Measurements from ENCODE around the gene CTRB1. TPM values are rescaled to one million over a fixed set of nuclear protein-coding genes. Genes with fewer than 3 reads are reported as not detected.
A peak's percentile ranks its signal among the peaks of the same experiment; 100 is the strongest.
"Not testable (repeated sequence)": the region's sequence is repeated elsewhere in the genome, so short reads cannot be mapped to it uniquely, and the experiment has no call there.

Gene CTRB1
- polyA plus RNA-seq, 2 of the 4 experiments (the other 2 are of a cell fraction), result not detected

DNA sequence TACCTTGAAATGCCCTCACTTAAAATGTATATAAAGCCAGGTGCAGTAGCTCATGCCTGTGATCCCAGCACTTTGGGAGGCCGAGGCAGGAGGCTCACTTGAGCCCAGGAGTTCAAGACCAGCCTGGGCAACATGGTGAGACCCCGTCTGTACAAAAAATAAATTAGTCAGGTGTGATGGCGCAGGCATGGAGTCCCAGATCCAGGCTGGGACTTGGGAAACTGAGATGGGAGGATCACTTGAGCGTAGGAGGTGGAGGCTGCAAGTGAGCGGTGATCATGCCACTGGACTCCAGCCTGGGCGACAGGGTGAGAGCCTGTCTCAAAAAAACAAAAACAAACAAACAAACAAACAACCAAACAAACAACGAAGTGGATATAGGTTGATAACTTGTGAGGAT lies 9.3 kb upstream of the CTRB1 start:
- H3K4me2 ChIP-seq; H3K27ac ChIP-seq; H3K4me1 ChIP-seq; H3K9me3 ChIP-seq; DNase-seq (ENCODE audit: low read depth in 1 of 2, low spot score in 1 of 2); ATAC-seq; POLR2A ChIA-PET; H3K4me3 ChIP-seq; FAIRE-seq: not testable (repeated sequence)
- WGBS (ENCODE audit: missing lambda C conversion rate), result 72% methylated on average over 7 of the region's 7 CpGs
- CTCF ChIA-PET, result interaction anchor here (0.8 to 6.1 kb wide), 5 partner anchors 11 to 256 kb away, joined by 4 to 44 read pairs (median 4); no protein-coding TSS in a partner anchor

DNA sequence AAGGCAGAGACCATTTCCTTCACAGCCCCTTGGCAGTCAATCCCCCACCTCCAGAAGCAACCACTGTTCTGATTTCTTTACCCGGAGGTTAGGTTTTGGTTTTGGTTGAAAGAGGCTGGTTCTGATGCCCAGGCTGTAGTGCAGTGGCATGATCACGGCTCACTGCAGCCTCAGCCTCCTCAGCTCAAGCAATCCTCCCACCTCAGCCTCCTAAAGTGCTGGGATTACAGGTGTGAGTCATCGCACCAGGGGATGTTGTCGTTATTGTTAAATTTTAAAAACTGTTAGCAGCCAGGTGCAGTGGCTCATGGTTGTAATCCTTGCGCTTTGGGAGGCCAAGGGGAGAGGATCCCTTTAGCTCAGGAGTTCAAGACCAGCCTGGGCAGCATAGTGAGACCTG lies 8.8 kb upstream of the CTRB1 start:
- POLR2A ChIA-PET, result no interaction called here
- no peaks in the 10 kb centered on the region for H3K4me1 ChIP-seq
- WGBS (ENCODE audit: missing lambda C conversion rate), result 39% methylated on average over 5 of the region's 5 CpGs
- H3K4me2 ChIP-seq, result no peak overlapping the region
- DNase-seq (ENCODE audit: low read depth in 1 of 2, low spot score in 1 of 2) (no peak), FAIRE-seq (no peak), ATAC-seq (no peak)
- no peaks in the 10 kb centered on the region for H3K9me3 ChIP-seq
- CTCF ChIA-PET, result interaction anchor here (0.8 to 6.1 kb wide), 6 partner anchors 11 to 255 kb away, joined by 3 to 44 read pairs (median 4); no protein-coding TSS in a partner anchor
- H3K27ac ChIP-seq, result no peak overlapping the region
- no peak overlapping the region for H3K4me3 ChIP-seq
- no peak for TF ChIP-seq FOSB (CRISPR knock-in tag; IDR thresholded peaks at IDR 0.05)

GRCh38 chr16:75211286-75211685 lies 7.5 kb upstream of the CTRB1 start:
- POLR2A ChIA-PET; DNase-seq (ENCODE audit: low read depth in 1 of 2, low spot score in 1 of 2); H3K4me2 ChIP-seq; H3K27ac ChIP-seq; FAIRE-seq; H3K4me1 ChIP-seq; H3K9me3 ChIP-seq; H3K4me3 ChIP-seq; ATAC-seq: not testable (repeated sequence)
- CTCF ChIA-PET, result interaction anchor here (1.5 to 6.1 kb wide), 3 partner anchors 13 to 174 kb away, joined by 3 to 32 read pairs (median 11); no protein-coding TSS in a partner anchor
- WGBS (ENCODE audit: missing lambda C conversion rate), result 71% methylated on average over 10 of the region's 10 CpGs

DNA sequence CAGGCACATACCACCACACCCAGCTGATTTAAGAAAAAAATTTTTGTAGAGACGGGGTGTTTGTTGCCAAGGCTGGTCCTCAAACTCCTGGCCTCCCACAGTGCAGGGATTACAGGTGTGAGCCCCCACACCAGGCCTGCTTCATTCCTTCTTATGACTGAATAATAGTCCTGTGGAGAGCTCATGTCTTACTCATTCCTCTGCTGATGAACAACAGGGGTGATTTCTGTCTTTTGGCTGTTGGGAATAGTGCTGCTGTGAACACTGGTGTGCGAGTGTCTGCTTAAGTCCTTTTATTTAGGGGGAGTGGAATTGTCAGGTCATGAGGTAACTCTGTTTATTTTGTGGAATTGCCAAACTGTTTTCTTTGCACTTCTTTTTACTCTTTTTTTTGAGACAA lies 2.7 kb upstream of the CTRB1 start:
- POLR2A ChIA-PET, result no interaction called here
- 87% methylated on average over 2 of the region's 2 CpGs for WGBS (ENCODE audit: missing lambda C conversion rate)
- ATAC-seq (no peak), FAIRE-seq (no peak), DNase-seq (ENCODE audit: low read depth in 1 of 2, low spot score in 1 of 2) (no peak)
- TF ChIP-seq HOXB5 (CRISPR knock-in tag; IDR thresholded peaks at IDR 0.05), result no peak
- TF ChIP-seq JUN (IDR thresholded peaks at IDR 0.05), result no peak
- TF ChIP-seq SREBF2 (IDR thresholded peaks at IDR 0.05), result no peak
- no peak for TF ChIP-seq FOSL2 (IDR thresholded peaks at IDR 0.05)
- no peak for TF ChIP-seq FOSL2 (CRISPR knock-in tag; IDR thresholded peaks at IDR 0.05)
- no peak for TF ChIP-seq CBX2 (IDR thresholded peaks at IDR 0.05; ENCODE audit: borderline replicate concordance, low read depth)
- TF ChIP-seq, protein P1, sequence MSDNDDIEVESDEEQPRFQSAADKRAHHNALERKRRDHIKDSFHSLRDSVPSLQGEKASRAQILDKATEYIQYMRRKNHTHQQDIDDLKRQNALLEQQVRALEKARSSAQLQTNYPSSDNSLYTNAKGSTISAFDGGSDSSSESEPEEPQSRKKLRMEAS (IDR thresholded peaks at IDR 0.05), result no peak
- no peak for TF ChIP-seq RFX5 (IDR thresholded peaks at IDR 0.05)
- TF ChIP-seq GATA3 (IDR thresholded peaks at IDR 0.05; ENCODE audit: borderline replicate concordance), result no peak
- no peak overlapping the region for H3K4me2 ChIP-seq
- H3K9me3 ChIP-seq, result no peaks in the 10 kb centered on the region
- H3K27ac ChIP-seq, result no peak overlapping the region
- CTCF ChIA-PET, result interaction anchor here (0.8 to 6.5 kb wide), 4 partner anchors 17 to 183 kb away, joined by 3 to 36 read pairs (median 10); no protein-coding TSS in a partner anchor
- no peak overlapping the region for H3K4me3 ChIP-seq
- no peaks in the 10 kb centered on the region for H3K4me1 ChIP-seq

DNA sequence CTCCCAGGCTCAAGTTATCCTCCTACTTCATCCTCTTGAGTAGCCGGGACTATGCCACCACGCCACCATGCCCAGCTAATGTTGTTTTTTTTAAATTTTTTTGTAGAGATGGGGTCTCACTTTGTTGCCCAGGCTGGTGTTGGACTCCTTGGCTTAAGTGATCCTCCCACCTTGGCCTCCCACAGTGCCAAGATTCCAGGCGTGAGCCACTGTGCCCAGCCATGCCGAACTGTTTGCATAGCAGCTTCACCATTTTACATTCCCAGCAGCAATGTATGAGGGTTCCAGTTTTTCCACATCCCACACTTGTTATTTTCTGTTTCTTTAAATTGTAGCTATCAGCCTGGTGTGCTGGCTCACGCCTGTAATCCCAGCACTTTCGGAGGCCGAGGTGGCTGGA lies 2.2 kb upstream of the CTRB1 start:
- ChIA-PET CTCF (interaction anchor here (0.7 to 6.5 kb wide), 3 partner anchors 12 to 17 kb away, joined by 4 to 36 read pairs (median 16); no protein-coding TSS in a partner anchor), POLR2A (no interaction called here)
- no peak for DNase-seq (ENCODE audit: low read depth in 1 of 2, low spot score in 1 of 2)
- H3K27ac ChIP-seq, result no peak overlapping the region
- no peak for TF ChIP-seq RNF2 (IDR thresholded peaks at IDR 0.05; ENCODE audit: borderline replicate concordance, low read depth)
- H3K4me3 ChIP-seq, result no peak overlapping the region
- ATAC-seq, result no peak
- H3K4me2 ChIP-seq, result no peak overlapping the region
- no peaks in the 10 kb centered on the region for H3K9me3 ChIP-seq
- WGBS (ENCODE audit: missing lambda C conversion rate), result 84% methylated on average over 7 of the region's 7 CpGs
- H3K4me1 ChIP-seq, result no peaks in the 10 kb centered on the region
- no peak for FAIRE-seq

DNA sequence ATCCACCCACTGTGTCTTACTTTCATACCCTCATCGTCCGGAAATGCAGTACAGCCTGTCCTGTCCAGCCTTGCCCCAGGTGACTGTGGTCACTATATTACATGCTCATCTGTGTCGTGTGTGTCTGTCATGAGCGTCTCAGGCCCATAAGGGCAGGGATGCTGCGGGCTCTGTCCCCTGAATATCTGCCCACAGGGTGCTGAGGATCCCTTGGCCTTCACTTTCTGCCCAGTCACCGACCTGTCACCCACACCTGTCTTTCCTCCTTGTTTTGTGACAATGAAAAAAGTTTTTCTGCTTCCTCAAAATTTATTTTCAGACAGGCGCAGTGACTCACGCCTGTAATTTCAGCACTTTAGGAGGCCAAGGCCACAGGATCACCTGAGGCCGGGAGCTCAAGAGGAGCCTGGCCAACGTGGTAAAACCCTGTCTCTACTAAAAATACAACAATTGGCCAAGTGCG lies 1.4 kb upstream of the CTRB1 start:
- no peaks in the 10 kb centered on the region for H3K9me3 ChIP-seq
- WGBS (ENCODE audit: missing lambda C conversion rate), result 79% methylated on average over 11 of the region's 11 CpGs
- no peak overlapping the region for H3K4me3 ChIP-seq
- ChIA-PET CTCF (interaction anchor here (0.7 to 6.5 kb wide), 5 partner anchors 11 to 168 kb away, joined by 3 to 36 read pairs (median 16); no protein-coding TSS in a partner anchor), POLR2A (interaction anchor here (0.7 kb wide), 1 partner anchor 10 kb away, joined by 3 read pairs; no protein-coding TSS in a partner anchor)
- no peak overlapping the region for H3K27ac ChIP-seq
- no peaks in the 10 kb centered on the region for H3K4me1 ChIP-seq
- no peak for TF ChIP-seq FOXS1 (CRISPR knock-in tag; IDR thresholded peaks at IDR 0.05)
- 0 out of 2 replicates have a peak, but pooled peaks have one; percentile 8 for TF ChIP-seq NFE2L2 (conservative IDR thresholded peaks at IDR 0.05; ENCODE audit: low read length)
- no peak overlapping the region for H3K4me2 ChIP-seq
- no peak for DNase-seq (ENCODE audit: low read depth in 1 of 2, low spot score in 1 of 2)
- FAIRE-seq, result no peak
- ATAC-seq, result no peak

Measured in A549 (cell line).